Activated naive CD8-positive, alpha-beta T cell treated with anti-CD3 and anti-CD28 coated beads, Interleukin-2, amount 50 U/mL, for 16 hours (primary cell): ENCODE measurements around the gene CDC20B.
"Not testable (repeated sequence)": the region's sequence is repeated elsewhere in the genome, so short reads cannot be mapped to it uniquely, and the experiment has no call there.

ENCODE experiments used
- DNase-seq: peaks from one replicate; pipeline ENCODE4 v3.0.0-alpha.2; 2020; ENCODE audit warnings: low read depth, low spot score

The CDC20B gene

GRCh38 chr5:55104036-55104772, 68.8 kb downstream of the CDC20B start:
- no peak for DNase-seq

GRCh38 chr5:55102348-55102747, 70.6 kb downstream of the CDC20B start, which contains the start of gene GZMA:
TSS of gene GZMA (plus strand) at chr5:55102646. CDS start at chr5:55102683, 37 bp downstream.
- no peak for DNase-seq

DNA sequence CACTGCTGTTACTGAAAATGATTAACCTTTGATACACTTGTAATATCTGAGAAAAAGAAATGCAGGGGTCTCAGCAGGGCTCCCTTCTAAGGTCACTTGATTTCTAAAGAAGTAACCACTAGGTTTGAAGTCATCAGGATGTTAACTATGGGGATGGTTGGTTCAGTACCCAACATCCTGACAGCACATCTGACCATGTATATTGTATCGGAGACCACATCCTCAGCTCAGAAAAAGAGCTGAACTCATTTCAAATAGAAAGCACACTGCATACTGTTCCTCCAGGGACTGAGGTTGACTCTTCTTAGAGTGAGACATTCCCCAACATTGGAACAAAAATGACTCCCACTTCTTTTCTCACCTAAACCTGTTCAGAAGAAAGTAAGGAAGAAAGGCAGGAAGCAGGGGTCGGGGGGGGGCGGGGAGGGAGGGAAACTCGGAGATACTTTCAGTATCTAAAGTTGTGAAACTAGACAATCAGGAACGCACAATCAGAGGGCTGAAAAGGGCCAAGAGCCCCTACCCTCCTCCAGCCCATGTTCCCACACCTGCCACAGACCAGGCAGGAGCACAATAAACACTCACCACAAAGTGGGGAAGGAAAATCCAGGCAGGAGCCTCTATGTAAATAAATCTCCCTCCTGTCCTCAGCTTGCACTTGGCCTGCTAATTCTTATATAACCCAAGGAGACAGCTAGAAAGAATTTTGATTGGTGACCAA, 71.3 kb downstream of the CDC20B start:
- no peak for DNase-seq

DNA sequence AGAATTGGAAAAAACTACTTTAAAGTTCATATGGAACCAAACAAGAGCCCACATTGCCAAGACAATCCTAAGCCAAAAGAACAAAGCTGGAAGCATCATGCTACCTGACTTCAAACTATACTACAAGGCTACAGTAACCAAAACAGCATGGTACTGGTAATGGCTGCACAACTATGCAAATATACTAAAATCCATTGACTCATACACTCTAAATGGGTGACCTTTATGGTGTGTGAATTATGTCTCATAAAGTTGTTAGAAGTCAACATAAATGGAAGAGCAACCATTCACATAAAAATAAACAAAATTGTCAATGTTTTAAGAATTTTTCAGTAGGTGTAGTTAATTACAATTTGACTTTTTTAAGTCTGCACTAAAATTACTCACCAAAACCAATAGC, 71.8 kb downstream of the CDC20B start:
- not testable (repeated sequence) for DNase-seq

GRCh38 chr5:55096861-55097260, 76.1 kb downstream of the CDC20B start:
- DNase-seq: no peak

GRCh38 chr5:55096182-55096581, 76.8 kb downstream of the CDC20B start:
- DNase-seq: no peak

- not testable (repeated sequence) for DNase-seq
Measured at GRCh38 chr5:55091011-55091410, 82.0 kb downstream of the CDC20B start.

- not testable (repeated sequence) for DNase-seq
Measured at GRCh38 chr5:55089301-55089700, 83.7 kb downstream of the CDC20B start.

GRCh38 chr5:55081541-55081940, 91.4 kb downstream of the CDC20B start:
- no peak for DNase-seq

DNA sequence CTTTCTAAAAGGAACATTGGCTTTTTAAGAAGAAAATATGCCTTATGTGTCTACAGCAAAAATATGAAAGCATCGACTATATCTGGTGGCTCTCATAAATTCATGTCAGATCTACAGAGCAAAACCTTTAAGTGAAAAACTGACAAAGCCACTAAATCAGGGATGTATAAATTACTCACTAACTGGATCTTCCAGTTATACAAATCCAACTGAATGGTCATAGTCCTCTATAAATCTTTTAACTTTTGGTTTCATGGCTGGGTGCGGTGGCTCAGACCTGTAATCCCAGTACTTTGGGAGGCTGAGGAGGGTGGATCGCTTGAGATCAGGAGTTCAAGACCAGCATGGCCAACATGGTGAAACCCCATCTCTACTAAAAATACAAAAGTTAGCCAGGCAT, 99.8 kb downstream of the CDC20B start:
- DNase-seq: no peak

DNA sequence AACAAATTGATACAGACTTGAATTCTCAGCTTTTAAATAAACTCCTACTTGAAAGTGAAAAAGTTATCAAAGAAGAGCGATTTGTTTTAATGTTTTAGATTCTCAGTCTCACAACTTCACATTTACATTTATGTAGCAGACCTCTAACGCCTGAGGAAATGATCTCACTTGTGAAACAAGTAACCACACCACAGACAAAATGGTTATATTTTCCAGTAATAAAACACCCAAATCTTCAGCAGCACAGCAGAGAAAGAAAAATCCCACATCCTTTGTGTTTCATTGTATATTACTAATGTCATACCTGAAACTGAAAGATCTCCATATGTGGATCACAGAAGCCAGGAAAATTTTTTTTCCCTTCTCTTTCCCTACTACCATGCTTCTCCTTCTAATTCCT, 100.3 kb downstream of the CDC20B start:
- no peak for DNase-seq

DNA sequence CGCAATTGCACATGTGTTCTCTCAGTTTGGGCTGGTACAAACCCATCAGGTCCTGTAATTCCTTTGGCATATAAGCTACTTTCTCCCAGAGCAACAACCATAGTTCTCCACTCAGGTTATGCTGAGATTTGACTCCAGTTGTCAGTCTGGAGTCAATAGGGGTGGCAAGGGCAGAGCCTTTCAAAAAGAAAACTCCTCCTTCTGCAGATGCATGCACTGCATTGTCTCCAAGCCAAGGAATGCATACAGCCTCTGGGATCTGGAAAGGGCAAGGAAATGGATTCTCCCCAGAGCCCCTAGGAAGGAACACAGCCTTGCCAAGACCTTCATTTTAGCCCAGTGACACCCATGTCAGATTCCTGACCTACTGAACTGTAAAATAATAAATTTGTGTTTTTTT, 101.6 kb downstream of the CDC20B start:
- DNase-seq: no peak

DNA sequence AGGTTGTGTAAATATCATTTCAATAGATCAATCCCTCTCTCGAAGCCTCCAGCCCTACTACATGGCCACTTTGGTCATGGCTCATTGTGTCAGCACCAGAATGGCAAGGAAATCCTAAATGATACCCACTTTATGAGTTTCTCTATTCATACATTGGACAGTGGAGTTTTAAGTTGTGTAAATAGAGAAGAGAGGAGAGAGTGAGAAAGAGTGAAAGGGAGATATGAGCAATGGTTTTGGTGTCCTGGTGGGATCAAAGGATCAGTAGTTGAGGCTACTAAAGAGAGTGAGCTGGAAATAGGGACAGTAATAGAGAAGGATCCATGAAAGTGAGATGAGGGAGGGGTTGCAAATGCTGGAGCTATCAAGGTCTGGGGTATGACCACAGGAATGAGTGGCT, 102.0 kb downstream of the CDC20B start:
- no peak for DNase-seq

- DNase-seq: no peak
Measured at GRCh38 chr5:55066277-55066676, 106.7 kb downstream of the CDC20B start.

GRCh38 chr5:55064523-55064922, 108.5 kb downstream of the CDC20B start:
- DNase-seq: no peak

DNA sequence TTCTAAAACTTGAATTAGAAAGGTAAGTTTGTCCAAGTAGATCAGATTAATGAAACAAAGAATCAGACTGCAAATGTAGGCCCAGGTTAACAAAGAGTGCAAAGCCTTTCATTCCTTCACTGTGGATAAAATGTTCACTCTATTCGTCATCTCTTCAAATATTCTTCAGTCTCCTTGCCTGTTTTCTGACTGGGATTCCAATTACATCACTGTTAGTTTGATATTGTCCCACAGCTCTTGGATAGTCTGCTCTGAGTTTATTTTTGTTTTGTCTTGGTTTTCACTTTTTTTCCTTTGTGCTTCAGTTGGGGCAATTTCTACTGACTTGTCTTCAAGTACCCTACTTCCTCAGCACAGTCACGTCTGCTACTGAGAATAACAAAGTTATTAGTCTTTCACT, 109.1 kb downstream of the CDC20B start:
- no peak for DNase-seq

- no peak for DNase-seq
Measured at GRCh38 chr5:55063220-55063863, 109.6 kb downstream of the CDC20B start.
